Astrocyte (in vitro differentiated cells and primary cell): ENCODE measurements around the gene BUB1. TPM values are rescaled to one million over a fixed set of nuclear protein-coding genes. Genes with fewer than 3 reads are reported as not detected.

ENCODE experiments used
- DNase-seq: peaks from one replicate; pipeline ENCODE4 v3.0.0-alpha.2; 2010; ENCODE audit warnings: low read depth
- FAIRE-seq: peaks from 2 replicates; lab custom pipeline; 2011; peaks lifted over from hg19 to GRCh38; lab: Jason Lieb, UNC
- H2AFZ ChIP-seq: 2 replicates; pipeline ENCODE4 v1.6.0; 2012; ENCODE audit warnings: low read depth, low read length, inconsistent platforms
- H3K27ac ChIP-seq: 2 replicates; pipeline ENCODE4 v1.5.1; 2011; ENCODE audit warnings: low read depth, low read length, inconsistent platforms
- H3K27me3 ChIP-seq: 2 replicates; pipeline ENCODE4 v1.6.0; 2011; ENCODE audit warnings: low read length, inconsistent platforms; ENCODE audit not compliant: insufficient read depth
- H3K36me3 ChIP-seq: 2 replicates; pipeline ENCODE4 v1.5.1; 2011; ENCODE audit warnings: low read length, inconsistent platforms; ENCODE audit not compliant: insufficient read depth
- H3K4me1 ChIP-seq: 2 replicates; pipeline ENCODE4 v1.5.1; 2011; ENCODE audit warnings: low read length, inconsistent platforms; ENCODE audit not compliant: insufficient read depth
- H3K4me2 ChIP-seq: 2 replicates; pipeline ENCODE4 v1.6.0; 2012; ENCODE audit warnings: low read length, inconsistent platforms
- H3K4me3 ChIP-seq: 2 replicates; pipeline ENCODE4 v1.5.1; 2011; ENCODE audit warnings: low read depth, mild to moderate bottlenecking, low read length, inconsistent platforms; ENCODE audit not compliant: insufficient read depth
- H3K79me2 ChIP-seq: 2 replicates; pipeline ENCODE4 v1.6.0; 2012; ENCODE audit warnings: mild to moderate bottlenecking, low read length, inconsistent platforms; ENCODE audit not compliant: insufficient read depth
- H3K9ac ChIP-seq: 2 replicates; pipeline ENCODE4 v1.6.0; 2012; ENCODE audit warnings: mild to moderate bottlenecking, low read length, inconsistent platforms
- H3K9me3 ChIP-seq: 2 replicates; pipeline ENCODE4 v1.5.1; 2012; ENCODE audit warnings: low read depth, mild to moderate bottlenecking, low read length, inconsistent platforms; ENCODE audit not compliant: insufficient read depth
- H4K20me1 ChIP-seq: 2 replicates; pipeline ENCODE4 v1.6.0; 2012; ENCODE audit warnings: low read length, inconsistent platforms; ENCODE audit not compliant: insufficient read depth
- H3K27ac Mint-ChIP-seq: one replicate; pipeline ENCODE4 v1.8.0; 2021; ENCODE audit warnings: mild to moderate bottlenecking, mixed read lengths; ENCODE audit not compliant: unreplicated experiment
- H3K27me3 Mint-ChIP-seq: one replicate; pipeline ENCODE4 v1.8.0; 2021; ENCODE audit warnings: low read depth, mixed read lengths; ENCODE audit not compliant: unreplicated experiment
- H3K36me3 Mint-ChIP-seq: one replicate; pipeline ENCODE4 v1.8.0; 2021; ENCODE audit warnings: low read depth, mixed read lengths; ENCODE audit not compliant: unreplicated experiment
- H3K4me1 Mint-ChIP-seq: one replicate; pipeline ENCODE4 v1.8.0; 2021; ENCODE audit warnings: low read depth, mixed read lengths; ENCODE audit not compliant: unreplicated experiment
- H3K4me3 Mint-ChIP-seq: one replicate; pipeline ENCODE4 v1.8.0; 2021; ENCODE audit warnings: mild to moderate bottlenecking, moderate library complexity, mixed read lengths; ENCODE audit not compliant: unreplicated experiment
- H3K9me3 Mint-ChIP-seq: one replicate; pipeline ENCODE4 v1.8.0; 2021; ENCODE audit warnings: mild to moderate bottlenecking, mixed read lengths; ENCODE audit not compliant: unreplicated experiment
- EZH2 ChIP-seq: IDR thresholded peaks from 2 replicates; pipeline ENCODE4 v1.6.1; 2012; ENCODE audit warnings: mild to moderate bottlenecking, low read length, inconsistent platforms; ENCODE audit not compliant: insufficient read depth
- total RNA-seq: library from RNA; stranded (reverse); gene quantifications from 2 replicates; pipeline ENCODE4 v1.2.1, GENCODE V29; 2021
- TF ChIP-seq, protein P1 (sequence below): IDR thresholded peaks from 2 replicates; pipeline ENCODE4 v1.5.1; 2011; ENCODE audit warnings: low read depth, mild to moderate bottlenecking, inconsistent platforms, low read length, moderate library complexity; ENCODE audit not compliant: insufficient read depth

The BUB1 gene
- total RNA-seq, 1 donor from 2014 or later: 8.0 TPM

DNA sequence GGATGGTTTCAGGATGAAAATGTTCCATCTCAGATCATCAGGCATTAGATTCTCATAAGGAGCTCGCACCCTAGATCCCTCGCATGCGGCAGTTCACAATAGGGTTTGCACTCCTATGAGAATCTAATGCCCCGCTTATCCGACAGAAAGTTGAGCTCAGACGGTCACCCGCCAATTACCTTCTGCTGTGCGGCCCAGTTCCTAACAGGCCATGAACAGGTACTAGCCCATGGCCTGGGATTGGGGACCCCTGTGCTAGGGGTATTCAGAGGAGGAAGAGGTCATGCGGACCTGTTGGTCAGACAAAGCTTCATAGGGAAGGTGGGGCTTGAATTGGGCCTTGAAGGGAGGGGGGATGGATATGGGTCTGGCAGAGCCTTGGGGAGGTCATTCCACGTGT, 4.4 kb upstream of the BUB1 start:
- Mint-ChIP-seq H3K4me1 (peaks cover 4% of the 10 kb centered on the region), H3K9me3 (no peaks in the 10 kb centered on the region), H3K4me3 (no peak overlapping the region), H3K27me3 (no peaks in the 10 kb centered on the region), H3K27ac (no peak overlapping the region), H3K36me3 (no peaks in the 10 kb centered on the region)
- H3K79me2 ChIP-seq: peaks cover 6% of the 10 kb centered on the region
- H3K9me3 ChIP-seq: no peaks in the 10 kb centered on the region
- H3K9ac ChIP-seq: no peak overlapping the region
- TF ChIP-seq EZH2: no peak
- TF ChIP-seq, protein P1, sequence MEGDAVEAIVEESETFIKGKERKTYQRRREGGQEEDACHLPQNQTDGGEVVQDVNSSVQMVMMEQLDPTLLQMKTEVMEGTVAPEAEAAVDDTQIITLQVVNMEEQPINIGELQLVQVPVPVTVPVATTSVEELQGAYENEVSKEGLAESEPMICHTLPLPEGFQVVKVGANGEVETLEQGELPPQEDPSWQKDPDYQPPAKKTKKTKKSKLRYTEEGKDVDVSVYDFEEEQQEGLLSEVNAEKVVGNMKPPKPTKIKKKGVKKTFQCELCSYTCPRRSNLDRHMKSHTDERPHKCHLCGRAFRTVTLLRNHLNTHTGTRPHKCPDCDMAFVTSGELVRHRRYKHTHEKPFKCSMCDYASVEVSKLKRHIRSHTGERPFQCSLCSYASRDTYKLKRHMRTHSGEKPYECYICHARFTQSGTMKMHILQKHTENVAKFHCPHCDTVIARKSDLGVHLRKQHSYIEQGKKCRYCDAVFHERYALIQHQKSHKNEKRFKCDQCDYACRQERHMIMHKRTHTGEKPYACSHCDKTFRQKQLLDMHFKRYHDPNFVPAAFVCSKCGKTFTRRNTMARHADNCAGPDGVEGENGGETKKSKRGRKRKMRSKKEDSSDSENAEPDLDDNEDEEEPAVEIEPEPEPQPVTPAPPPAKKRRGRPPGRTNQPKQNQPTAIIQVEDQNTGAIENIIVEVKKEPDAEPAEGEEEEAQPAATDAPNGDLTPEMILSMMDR: no peak
- H4K20me1 ChIP-seq: no peaks in the 10 kb centered on the region
- FAIRE-seq: no peak
- DNase-seq: no peak
- no peaks in the 10 kb centered on the region for H3K36me3 ChIP-seq
- H3K4me2 ChIP-seq: no peak overlapping the region
- H3K27me3 ChIP-seq: peaks cover 4% of the 10 kb centered on the region
- H2AFZ ChIP-seq: no peak overlapping the region
- H3K27ac ChIP-seq: no peak overlapping the region
- peaks cover 7% of the 10 kb centered on the region for H3K4me1 ChIP-seq
- H3K4me3 ChIP-seq: no peak overlapping the region

DNA sequence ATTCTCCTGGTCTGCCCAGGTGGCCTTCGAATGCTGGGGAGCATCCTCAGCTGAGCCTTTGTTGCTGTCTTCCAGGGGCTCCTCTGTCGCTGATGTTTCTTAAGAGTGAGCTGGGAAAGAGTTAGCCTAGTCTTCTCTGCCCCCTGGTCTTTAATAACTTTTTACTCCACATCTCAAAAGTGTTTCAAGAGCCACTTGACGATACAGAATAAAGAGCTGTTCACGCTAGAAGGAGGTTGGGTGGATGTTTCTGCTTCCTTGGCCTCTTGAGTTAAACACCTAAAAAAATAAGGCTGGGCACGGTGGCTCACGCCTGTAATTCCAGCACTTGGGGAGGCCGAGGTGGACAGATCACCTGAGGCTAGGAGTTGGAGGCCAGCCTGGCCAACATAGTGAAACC, 2.8 kb upstream of the BUB1 start:
- no peaks in the 10 kb centered on the region for H3K36me3 Mint-ChIP-seq
- Histone ChIP-seq H3K4me2 (no peak overlapping the region), H4K20me1 (no peaks in the 10 kb centered on the region), H3K9ac (no peak overlapping the region), H3K27ac (no peak overlapping the region), H3K9me3 (no peaks in the 10 kb centered on the region), H3K27me3 (no peaks in the 10 kb centered on the region), H3K4me3 (no peak overlapping the region), H2AFZ (no peak overlapping the region), H3K36me3 (no peaks in the 10 kb centered on the region), H3K79me2 (peaks cover 21% of the 10 kb centered on the region), H3K4me1 (peaks cover 7% of the 10 kb centered on the region)
- H3K27me3 Mint-ChIP-seq: no peaks in the 10 kb centered on the region
- H3K4me3 Mint-ChIP-seq: no peak overlapping the region
- H3K27ac Mint-ChIP-seq: no peak overlapping the region
- peaks cover 4% of the 10 kb centered on the region for H3K4me1 Mint-ChIP-seq
- TF ChIP-seq, protein P1: no peak
- no peak for TF ChIP-seq EZH2
- DNase-seq: no peak
- no peak for FAIRE-seq
- no peaks in the 10 kb centered on the region for H3K9me3 Mint-ChIP-seq

DNA sequence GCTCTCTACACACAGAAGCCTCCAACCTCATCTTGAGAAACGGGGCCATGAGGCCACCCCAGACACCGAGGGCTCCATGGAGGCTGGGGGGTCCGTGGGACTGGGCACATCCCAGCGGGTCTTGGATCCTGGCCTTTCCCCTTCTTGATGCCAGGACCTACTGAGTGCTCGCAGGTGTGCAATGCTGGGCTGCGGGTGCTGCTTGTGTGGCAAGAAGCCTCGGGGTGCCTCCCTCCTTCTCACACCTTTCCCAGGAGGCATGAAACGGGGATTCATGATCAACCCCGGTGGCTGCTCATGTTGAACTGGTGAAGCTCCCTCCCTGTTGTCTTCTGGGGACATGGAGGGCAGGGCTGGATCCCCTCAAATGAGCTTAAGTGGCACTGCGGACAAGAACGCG, 2.0 kb upstream of the BUB1 start:
- H4K20me1 ChIP-seq: no peaks in the 10 kb centered on the region
- no peak overlapping the region for H3K4me2 ChIP-seq
- DNase-seq: no peak
- H3K4me3 ChIP-seq: no peak overlapping the region
- FAIRE-seq: no peak
- no peaks in the 10 kb centered on the region for H3K9me3 ChIP-seq
- Mint-ChIP-seq H3K4me1 (peaks cover 9% of the 10 kb centered on the region), H3K36me3 (no peaks in the 10 kb centered on the region), H3K9me3 (no peaks in the 10 kb centered on the region), H3K27ac (no peak overlapping the region), H3K27me3 (no peaks in the 10 kb centered on the region), H3K4me3 (no peak overlapping the region)
- no peak overlapping the region for H2AFZ ChIP-seq
- peaks cover 30% of the 10 kb centered on the region for H3K79me2 ChIP-seq
- H3K9ac ChIP-seq: no peak overlapping the region
- no peak overlapping the region for H3K27ac ChIP-seq
- H3K36me3 ChIP-seq: no peaks in the 10 kb centered on the region
- no peaks in the 10 kb centered on the region for H3K27me3 ChIP-seq
- no peak for TF ChIP-seq EZH2
- TF ChIP-seq, protein P1: no peak
- H3K4me1 ChIP-seq: peaks cover 13% of the 10 kb centered on the region
